Kidney tubule cell (primary cell): ENCODE results near the gene CFAP299.
"Not testable (repeated sequence)": the region's sequence is repeated elsewhere in the genome, so short reads cannot be mapped to it uniquely, and the experiment has no call there.

Experiments
- DNase-seq: peaks from one replicate; pipeline ENCODE4 v3.0.0-alpha.2; 2018; ENCODE audit warnings: low spot score

The CFAP299 gene

GRCh38 chr4:80335554-80336358, at the start of gene CFAP299:
Gene CFAP299 (plus strand): TSS chr4:80335730.
- peak; percentile 91 for DNase-seq

- no peak for DNase-seq
These were observed 49.1 kb upstream of the CFAP299 start for GRCh38 chr4:80286451-80286850.

- DNase-seq: not testable (repeated sequence)
These were observed 44.9 kb upstream of the CFAP299 start for GRCh38 chr4:80290665-80291064.

- DNase-seq: peak; percentile 57
These were observed 41.3 kb upstream of the CFAP299 start for GRCh38 chr4:80294206-80294605.

- no peak for DNase-seq
These were observed 40.2 kb upstream of the CFAP299 start for GRCh38 chr4:80295336-80295735.

GRCh38 chr4:80295826-80296225, 39.7 kb upstream of the CFAP299 start:
- DNase-seq: peak; percentile 17

- DNase-seq: no peak
These were observed 33.6 kb upstream of the CFAP299 start for GRCh38 chr4:80301884-80302283.

- no peak for DNase-seq
These were observed 32.8 kb upstream of the CFAP299 start for GRCh38 chr4:80302616-80303223.

- peak; percentile 70 for DNase-seq
These were observed 30.1 kb upstream of the CFAP299 start for GRCh38 chr4:80305466-80305865.

GRCh38 chr4:80306260-80306659, 29.3 kb upstream of the CFAP299 start:
- peak; percentile 72 for DNase-seq

GRCh38 chr4:80307183-80307735, 28.3 kb upstream of the CFAP299 start:
- DNase-seq: peak; percentile 70

- DNase-seq: peak; percentile 60
These were observed 27.6 kb upstream of the CFAP299 start for GRCh38 chr4:80307774-80308465.

- no peak for DNase-seq
These were observed 27.1 kb upstream of the CFAP299 start for GRCh38 chr4:80308466-80308822.

- peak; percentile 86 for DNase-seq
These were observed 26.1 kb upstream of the CFAP299 start for GRCh38 chr4:80309294-80310004.

GRCh38 chr4:80311130-80311529, 24.4 kb upstream of the CFAP299 start:
- DNase-seq: no peak

GRCh38 chr4:80312124-80312523, 23.4 kb upstream of the CFAP299 start:
- DNase-seq: no peak

- no peak for DNase-seq
These were observed 21.9 kb upstream of the CFAP299 start for GRCh38 chr4:80313627-80314026.

GRCh38 chr4:80315848-80316247, 19.7 kb upstream of the CFAP299 start:
- DNase-seq: not testable (repeated sequence)

- no peak for DNase-seq
These were observed 14.2 kb upstream of the CFAP299 start for GRCh38 chr4:80321341-80321740.

GRCh38 chr4:80321776-80322175, 13.8 kb upstream of the CFAP299 start:
- DNase-seq: no peak

- DNase-seq: peak; percentile 65
These were observed 12.8 kb upstream of the CFAP299 start for GRCh38 chr4:80322716-80323115.

GRCh38 chr4:80324171-80324570, 11.4 kb upstream of the CFAP299 start:
- DNase-seq: no peak
